Activated gamma-delta T cell (primary cell): ENCODE results near the gene PSORS1C1.

Experiments used
- DNase-seq: peaks from one replicate; lab custom pipeline; 2025; lab: John Stamatoyannopoulos, UW

Gene PSORS1C1

GRCh38 chr6:31126396-31127175 is 12.0 kb downstream of the PSORS1C1 start:
- no peak for DNase-seq

GRCh38 chr6:31128093-31128676 is 13.6 kb downstream of the PSORS1C1 start:
- no peak for DNase-seq

- DNase-seq, result no peak
Measured at GRCh38 chr6:31129130-31129529, 14.5 kb downstream of the PSORS1C1 start.

DNA sequence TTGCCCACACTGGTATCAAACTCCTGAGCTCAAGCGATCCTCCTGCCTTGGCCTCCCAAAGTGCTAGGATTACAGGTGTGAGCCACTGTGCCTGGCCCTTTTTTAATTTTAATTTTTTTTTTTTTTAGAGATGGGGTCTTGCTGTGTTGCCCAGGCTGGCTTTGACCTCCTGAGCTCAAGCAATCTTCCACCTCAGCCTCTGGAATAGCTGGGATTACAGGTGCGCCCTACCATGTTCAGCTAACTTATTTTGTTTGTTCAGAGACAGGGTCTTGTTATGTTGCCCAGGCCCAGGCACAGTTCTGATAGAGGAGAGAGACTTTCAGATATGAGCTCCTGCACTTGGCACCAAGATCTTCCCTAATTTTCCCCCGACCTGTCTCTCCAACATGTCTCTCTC is 16.2 kb downstream of the PSORS1C1 start:
- DNase-seq, result no peak

GRCh38 chr6:31131595-31131994 is 17.0 kb downstream of the PSORS1C1 start:
- no peak for DNase-seq

DNA sequence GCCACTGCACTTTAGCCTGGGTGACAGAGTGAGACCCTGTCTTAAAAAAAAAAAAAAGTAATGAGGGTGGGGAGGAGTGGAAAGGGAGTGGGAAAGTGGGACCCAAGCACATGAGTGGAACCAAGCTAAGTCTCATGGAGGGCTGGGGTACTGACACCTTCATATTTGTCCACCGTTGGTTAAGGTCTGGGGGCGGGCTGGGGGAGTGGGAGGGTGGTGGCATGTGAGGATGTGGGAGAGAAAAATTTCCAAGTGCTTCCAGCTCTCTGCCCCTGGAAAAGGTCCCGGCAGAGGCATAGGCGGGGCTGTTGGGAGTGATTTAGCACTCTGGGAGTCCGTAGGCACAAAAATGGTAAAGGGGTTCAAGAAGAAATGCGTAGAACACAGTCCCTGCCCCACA is 18.2 kb downstream of the PSORS1C1 start:
- no peak for DNase-seq

DNA sequence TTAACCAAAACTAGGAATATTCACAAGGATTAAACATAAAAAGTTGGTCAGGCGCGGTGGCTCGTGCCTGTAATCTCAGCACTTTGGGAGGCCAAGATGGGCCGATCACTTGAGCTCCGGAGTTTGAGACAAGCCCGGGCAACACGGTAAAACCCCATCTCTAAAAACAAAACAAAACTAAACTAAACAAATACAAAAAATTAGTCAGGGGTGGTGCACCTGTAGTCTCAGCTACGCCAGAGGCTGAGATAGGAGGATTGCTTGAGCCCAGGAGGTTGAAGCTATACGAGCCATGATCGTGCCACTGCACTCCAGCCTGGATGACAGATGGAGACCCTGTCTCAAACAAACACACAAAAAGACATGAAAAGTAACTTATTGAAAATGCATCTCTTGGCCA is 21.1 kb downstream of the PSORS1C1 start:
- no peak for DNase-seq

DNA sequence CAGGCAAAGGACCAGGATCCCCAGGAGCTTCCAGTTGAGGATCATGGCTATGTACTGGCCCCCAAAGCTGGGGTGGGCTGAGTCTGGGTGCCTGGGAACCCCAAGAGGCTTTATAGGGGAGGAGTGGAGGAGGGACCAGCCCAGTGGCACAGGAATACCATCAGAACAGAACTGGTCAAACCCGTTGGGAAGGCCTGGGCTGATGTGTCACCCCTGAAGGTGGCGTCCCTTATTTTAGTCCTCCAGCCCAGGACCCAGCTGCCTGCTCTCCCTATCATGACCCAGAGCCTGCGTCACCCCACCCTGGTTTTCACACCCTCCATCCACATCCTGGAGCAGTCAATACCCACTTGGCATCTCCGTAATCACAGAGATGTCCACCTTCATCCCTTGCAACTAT is 24.4 kb downstream of the PSORS1C1 start, which contains the start of gene PSORS1C2:
TSS of gene PSORS1C2 (minus strand) at position 85 of the 400 bp plus-strand sequence. CDS start at position 45, 40 bp downstream.
- no peak for DNase-seq

GRCh38 chr6:31139599-31139998 is 25.0 kb downstream of the PSORS1C1 start:
- no peak for DNase-seq

GRCh38 chr6:31140643-31141042 is 26.0 kb downstream of the PSORS1C1 start:
- DNase-seq, result no peak

DNA sequence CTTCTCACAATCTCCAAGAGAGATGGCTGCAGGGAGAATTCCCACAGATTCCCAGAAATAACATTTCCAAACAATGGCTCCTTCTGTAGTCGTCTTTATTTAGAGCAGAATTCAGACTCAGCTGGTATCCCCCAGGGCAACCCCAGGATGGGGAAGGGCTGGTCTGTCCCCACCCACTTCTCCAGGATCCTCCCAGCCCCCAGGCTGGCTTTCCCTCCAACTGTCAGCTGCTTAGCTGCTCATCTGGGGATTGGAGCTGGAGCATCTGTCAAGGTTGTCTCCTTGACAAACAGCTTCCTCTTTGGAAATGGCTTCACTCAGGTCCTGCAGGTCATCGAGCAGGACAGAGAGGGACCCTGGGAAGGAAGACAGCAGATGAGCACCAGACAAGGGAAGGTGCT is 27.8 kb downstream of the PSORS1C1 start:
- no peak for DNase-seq

- no peak for DNase-seq
Measured at GRCh38 chr6:31143148-31143547, 28.5 kb downstream of the PSORS1C1 start.

DNA sequence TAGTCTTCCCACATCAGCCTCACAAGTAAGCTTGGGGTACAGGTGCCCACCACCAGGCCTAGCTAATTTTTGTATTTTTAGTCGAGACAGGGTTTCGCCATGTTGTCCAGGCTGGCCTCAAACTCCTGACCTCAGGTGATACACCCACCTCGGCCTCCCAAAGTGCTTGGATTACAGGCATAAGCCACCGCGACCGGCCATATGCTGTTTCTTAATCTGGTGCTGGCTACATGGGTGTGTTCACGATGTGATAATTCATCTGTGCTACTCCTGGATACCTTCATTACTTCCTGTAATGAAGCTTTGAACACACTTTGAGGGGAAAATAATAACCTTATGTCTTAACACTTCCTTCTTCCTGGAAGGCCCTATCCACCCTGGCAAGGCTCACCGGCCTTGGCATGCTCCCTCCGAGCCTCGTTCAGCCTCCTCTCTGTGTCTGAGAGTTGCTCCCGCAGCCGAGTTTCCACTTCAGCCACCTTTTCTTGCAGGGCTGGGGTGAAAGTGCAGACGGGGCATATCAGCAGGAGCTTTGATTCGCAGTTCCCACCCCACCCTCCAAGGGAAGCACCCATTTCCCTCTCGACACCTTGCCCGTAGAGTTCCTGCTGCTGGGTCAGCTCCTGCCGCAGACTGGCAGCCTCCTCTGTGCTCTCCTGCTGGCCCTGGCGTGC is 29.8 kb downstream of the PSORS1C1 start:
- DNase-seq, result no peak

DNA sequence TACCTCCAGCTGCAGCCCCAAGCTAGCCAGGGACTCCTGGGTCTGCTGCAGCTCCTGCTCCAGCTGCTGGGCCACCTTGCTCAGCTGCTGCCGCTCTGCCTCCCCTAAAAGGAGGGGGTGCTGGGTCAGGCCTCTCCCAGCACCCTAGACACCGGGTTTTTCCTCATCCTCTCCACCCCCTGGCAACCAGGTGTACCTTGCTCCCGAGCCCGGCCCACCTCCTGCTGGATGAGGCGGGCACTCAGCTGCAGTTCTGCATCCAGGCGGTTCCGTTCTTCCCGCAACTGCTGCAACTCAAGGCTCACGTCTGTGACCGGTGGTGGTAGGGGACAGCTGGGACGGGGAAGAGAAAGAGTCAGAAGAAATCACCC is 30.4 kb downstream of the PSORS1C1 start:
- DNase-seq, result no peak

GRCh38 chr6:31145386-31145785 is 30.8 kb downstream of the PSORS1C1 start:
- DNase-seq, result no peak

- no peak for DNase-seq
Measured at GRCh38 chr6:31149827-31150447, 35.3 kb downstream of the PSORS1C1 start.

GRCh38 chr6:31152781-31153180 is 38.2 kb downstream of the PSORS1C1 start:
- no peak for DNase-seq

GRCh38 chr6:31154436-31154835 is 39.8 kb downstream of the PSORS1C1 start:
- no peak for DNase-seq

DNA sequence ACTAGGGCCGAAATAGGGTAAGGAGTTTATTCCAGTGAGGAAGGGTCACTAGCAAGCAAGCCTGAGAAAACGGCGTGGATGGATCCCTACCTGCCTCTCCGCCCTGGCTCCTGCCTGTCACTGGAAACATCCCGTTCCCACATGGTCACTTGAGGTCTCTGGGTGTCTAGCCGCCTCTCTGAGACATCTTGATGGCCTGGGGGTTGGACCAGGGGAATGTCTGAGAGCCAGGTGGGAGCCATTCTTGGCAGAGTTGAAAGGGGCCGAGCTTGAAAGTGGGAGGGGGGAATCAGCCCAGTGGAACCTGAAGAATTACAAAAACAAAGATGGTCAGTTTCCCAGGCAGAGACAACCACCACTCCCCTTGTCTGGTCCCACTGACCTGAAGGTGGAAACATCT is 42.0 kb downstream of the PSORS1C1 start:
- no peak for DNase-seq

DNA sequence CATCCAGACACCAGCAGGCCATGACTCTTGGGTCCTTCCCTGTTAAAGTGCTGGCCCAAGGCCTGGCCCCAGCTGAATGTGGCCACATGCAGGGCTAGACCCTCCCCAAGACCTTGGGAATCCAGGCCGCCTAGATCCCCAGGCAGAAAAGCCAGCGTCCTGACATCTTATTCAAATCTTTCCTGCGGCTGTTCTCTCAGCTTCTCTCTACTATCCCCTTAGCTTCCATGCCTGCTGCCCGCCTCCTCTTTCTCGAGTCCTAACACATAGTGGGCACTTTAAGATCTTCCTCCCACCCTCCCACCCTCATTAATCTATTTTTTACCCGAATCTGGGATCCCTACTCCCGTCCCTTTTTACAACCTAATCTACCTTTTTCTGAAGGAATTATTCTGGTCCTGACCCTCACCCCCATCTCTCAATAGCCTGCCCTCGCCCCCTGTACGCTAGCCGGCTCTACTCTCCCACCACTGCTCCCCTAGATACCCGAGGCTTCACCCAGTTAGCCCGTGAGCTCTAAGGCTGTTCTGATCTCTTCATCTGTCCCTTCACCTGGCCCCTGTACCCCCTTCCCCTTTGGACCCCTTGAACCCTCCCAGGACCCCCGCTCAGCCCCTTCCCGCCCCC is 43.0 kb downstream of the PSORS1C1 start, which contains the start of gene CCHCR1:
TSS of gene CCHCR1 (minus strand) at position 290 of the 627 bp plus-strand sequence. CDS start at position 88, 202 bp downstream.
- no peak for DNase-seq

GRCh38 chr6:31158140-31158862 is 43.7 kb downstream of the PSORS1C1 start, which contains the start of gene TCF19:
Gene TCF19, plus strand, starts transcription at chr6:31158589. Its CDS starts 881 bp downstream, at chr6:31159470.
- DNase-seq, result peak; percentile 96
